GM12875 (cell line): ENCODE measurements around the gene PDCD1LG2.
"Not testable (repeated sequence)": the region's sequence is repeated elsewhere in the genome, so short reads cannot be mapped to it uniquely, and the experiment has no call there.

ENCODE experiments used
- H3K4me3 ChIP-seq: one replicate; pipeline ENCODE4 v1.5.1; 2011; ENCODE audit warnings: low read depth, low read length, control low read depth
- CTCF ChIP-seq: IDR thresholded peaks from 2 replicates; pipeline ENCODE4 v1.5.1; 2011; ENCODE audit warnings: low read depth, mild to moderate bottlenecking, control low read depth, inconsistent platforms, low read length, moderate library complexity, borderline replicate concordance; ENCODE audit not compliant: insufficient read depth

The PDCD1LG2 gene

GRCh38 chr9:5510360-5510931 is at the start of gene PDCD1LG2:
PDCD1LG2 (plus strand) TSS chr9:5510531; CDS start chr9:5522547, 12,016 bp downstream.
- no peak for TF ChIP-seq CTCF
- H3K4me3 ChIP-seq = peak within 1 kb of the TSS; percentile 45

DNA sequence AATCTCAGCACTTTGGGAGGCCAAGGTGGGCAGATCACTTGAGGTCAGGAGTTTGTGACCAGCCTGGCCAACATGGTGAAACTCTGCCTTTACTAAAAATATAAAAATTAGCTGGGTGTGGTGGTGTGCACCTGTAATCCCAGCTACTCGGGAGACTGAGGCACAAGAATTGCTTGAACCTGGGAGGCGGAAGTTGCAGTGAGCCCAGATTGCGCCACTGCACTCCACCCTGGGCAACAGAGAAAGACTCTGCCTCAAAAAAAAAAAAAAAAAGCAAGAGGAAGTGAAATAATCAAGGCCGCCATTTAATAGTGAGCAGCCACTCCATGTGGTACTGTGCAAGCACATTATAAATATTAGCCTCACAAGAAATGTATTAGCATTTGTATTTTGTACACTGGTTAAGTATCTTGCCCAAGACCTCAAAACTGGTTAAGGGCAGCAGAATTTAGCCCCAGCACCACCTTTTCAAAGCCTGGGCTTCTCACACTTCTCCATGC is 45.5 kb upstream of the PDCD1LG2 start:
- not testable (repeated sequence) for H3K4me3 ChIP-seq

DNA sequence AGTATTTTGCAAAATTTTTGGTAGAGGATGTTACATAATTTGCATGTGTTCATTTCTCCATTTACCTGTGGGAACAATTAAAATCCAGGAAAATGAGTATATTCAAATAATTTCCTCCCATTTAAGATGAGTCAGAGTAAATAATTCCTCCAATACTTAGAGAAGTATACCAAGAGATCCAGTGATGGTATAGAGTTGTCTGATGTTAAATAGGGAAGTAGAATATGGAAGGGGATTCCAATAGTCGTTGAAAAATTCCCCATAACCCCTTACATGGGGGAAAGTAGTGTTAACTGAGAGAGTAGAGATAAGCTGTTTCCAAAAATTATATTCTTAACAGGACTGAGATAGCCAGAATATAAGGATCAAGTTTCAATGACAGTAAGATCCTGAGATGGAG is 44.3 kb upstream of the PDCD1LG2 start:
- no peak for TF ChIP-seq CTCF
- H3K4me3 ChIP-seq = no peak overlapping the region

GRCh38 chr9:5466766-5467165 is 43.6 kb upstream of the PDCD1LG2 start:
- no peak for TF ChIP-seq CTCF
- H3K4me3 ChIP-seq = no peak overlapping the region

DNA sequence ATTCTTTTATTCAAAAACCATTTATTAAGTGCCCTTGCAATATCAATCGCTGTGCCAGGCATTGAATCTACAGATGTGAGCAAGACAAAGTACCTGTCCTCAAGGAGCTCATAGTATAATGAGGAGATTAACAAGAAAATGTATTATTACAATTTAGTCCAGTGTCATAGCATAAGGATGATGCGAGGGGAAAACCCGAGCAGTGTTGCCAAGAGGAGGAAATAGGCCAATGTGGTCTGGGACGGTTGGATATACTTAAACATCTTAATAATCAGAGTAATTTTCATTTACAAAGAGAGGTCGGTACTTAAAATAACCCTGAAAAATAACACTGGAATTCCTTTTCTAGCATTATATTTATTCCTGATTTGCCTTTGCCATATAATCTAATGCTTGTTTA is 41.5 kb upstream of the PDCD1LG2 start:
- H3K4me3 ChIP-seq = no peak overlapping the region
- TF ChIP-seq CTCF = no peak

GRCh38 chr9:5470122-5470521 is 40.2 kb upstream of the PDCD1LG2 start:
- no peak overlapping the region for H3K4me3 ChIP-seq
- TF ChIP-seq CTCF = no peak

GRCh38 chr9:5470816-5471215 is 39.5 kb upstream of the PDCD1LG2 start:
- H3K4me3 ChIP-seq = no peak overlapping the region
- TF ChIP-seq CTCF = no peak

- not testable (repeated sequence) for H3K4me3 ChIP-seq
Measured at GRCh38 chr9:5475611-5476010, 34.7 kb upstream of the PDCD1LG2 start.
